Erythroblast (primary cell): ENCODE data around the gene SLC30A10.

Experiments used
- GATA1 ChIP-seq: IDR thresholded peaks from 2 replicates; pipeline ENCODE4 v1.6.1; 2011; ENCODE audit warnings: low read depth, mild to moderate bottlenecking, control low read depth, low read length, moderate library complexity
- POLR2A ChIP-seq: IDR thresholded peaks from 2 replicates; pipeline ENCODE4 v1.6.1; 2011; ENCODE audit warnings: mild to moderate bottlenecking, low read length

DNA sequence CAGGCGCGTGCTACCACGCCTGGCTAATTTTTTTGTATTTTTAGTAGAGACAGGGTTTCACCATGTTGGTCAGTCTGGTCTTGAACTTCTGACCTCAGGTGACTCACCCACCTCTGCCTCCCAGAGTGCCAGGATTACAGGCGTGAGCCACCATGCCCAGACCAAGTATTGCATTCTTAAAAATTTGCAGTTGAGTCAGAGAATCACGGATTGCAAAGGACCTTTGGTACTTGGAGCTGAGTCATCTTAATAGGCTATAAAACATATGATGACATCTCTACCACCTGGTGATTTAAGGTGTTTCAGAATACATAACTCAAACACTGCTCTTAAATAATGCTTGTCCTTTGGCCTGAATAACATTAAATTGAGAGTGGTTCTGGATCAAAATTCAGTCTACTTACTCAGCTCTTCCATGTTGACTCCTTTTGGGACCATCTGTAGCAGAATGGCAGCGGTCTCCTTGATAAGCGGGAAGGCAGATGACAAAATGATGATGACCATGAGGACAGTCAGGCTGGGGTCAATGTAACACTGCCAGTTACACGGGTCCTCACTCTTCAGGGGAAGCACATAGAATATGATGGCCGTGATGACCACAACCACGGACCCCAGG lies 10.4 kb downstream of the SLC30A10 start:
- TF ChIP-seq POLR2A (no peak), GATA1 (no peak)
